HCT116 (cell line): Measurements from ENCODE around the gene ST6GAL2.

ENCODE experiments used
- RAD21 ChIP-seq: IDR thresholded peaks from 2 replicates; pipeline ENCODE4 v1.6.1; 2012; ENCODE audit warnings: low read depth, mild to moderate bottlenecking
- TF ChIP-seq, protein P1 (sequence below), 3 experiments: fragments of 200-600 bp in 1 of 3; sonication (generic) in 1 of 3; IDR thresholded peaks in 2 of 3; conservative IDR thresholded peaks in 1 of 3; 2 replicates each; pipeline ENCODE4 v1.5.1; 2012 to 2017; ENCODE audit warnings: low read depth in 2 of 3, low read length in 2 of 3, antibody characterized with exemption in 1 of 3, borderline replicate concordance in 1 of 3, control low read depth in 1 of 3, mild to moderate bottlenecking in 1 of 3, mixed read lengths in 1 of 3, mixed run types in 1 of 3, moderate library complexity in 1 of 3; ENCODE audit not compliant: insufficient read depth in 1 of 3
- TF ChIP-seq, protein P2 (sequence below): IDR thresholded peaks from 2 replicates; pipeline ENCODE4 v1.6.1; 2012

GRCh38 chr2:106831816-106832569 lies 54.0 kb downstream of the ST6GAL2 start:
- TF ChIP-seq, protein P1, sequence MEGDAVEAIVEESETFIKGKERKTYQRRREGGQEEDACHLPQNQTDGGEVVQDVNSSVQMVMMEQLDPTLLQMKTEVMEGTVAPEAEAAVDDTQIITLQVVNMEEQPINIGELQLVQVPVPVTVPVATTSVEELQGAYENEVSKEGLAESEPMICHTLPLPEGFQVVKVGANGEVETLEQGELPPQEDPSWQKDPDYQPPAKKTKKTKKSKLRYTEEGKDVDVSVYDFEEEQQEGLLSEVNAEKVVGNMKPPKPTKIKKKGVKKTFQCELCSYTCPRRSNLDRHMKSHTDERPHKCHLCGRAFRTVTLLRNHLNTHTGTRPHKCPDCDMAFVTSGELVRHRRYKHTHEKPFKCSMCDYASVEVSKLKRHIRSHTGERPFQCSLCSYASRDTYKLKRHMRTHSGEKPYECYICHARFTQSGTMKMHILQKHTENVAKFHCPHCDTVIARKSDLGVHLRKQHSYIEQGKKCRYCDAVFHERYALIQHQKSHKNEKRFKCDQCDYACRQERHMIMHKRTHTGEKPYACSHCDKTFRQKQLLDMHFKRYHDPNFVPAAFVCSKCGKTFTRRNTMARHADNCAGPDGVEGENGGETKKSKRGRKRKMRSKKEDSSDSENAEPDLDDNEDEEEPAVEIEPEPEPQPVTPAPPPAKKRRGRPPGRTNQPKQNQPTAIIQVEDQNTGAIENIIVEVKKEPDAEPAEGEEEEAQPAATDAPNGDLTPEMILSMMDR (IDR thresholded peaks at IDR 0.05 in 2 of 3, conservative IDR thresholded peaks at IDR 0.05 in 1 of 3; ENCODE audit: borderline replicate concordance in 1 of 3, insufficient read depth in 1 of 3, low read depth in 2 of 3, low read length in 2 of 3) = no peak
- TF ChIP-seq RAD21 = no peak
- TF ChIP-seq, protein P2, sequence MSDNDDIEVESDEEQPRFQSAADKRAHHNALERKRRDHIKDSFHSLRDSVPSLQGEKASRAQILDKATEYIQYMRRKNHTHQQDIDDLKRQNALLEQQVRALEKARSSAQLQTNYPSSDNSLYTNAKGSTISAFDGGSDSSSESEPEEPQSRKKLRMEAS = no peak
